Head of caudate nucleus (tissue), 42 donors: ENCODE data around the gene TNNT3.
"Not testable (repeated sequence)": the region's sequence is repeated elsewhere in the genome, so short reads cannot be mapped to it uniquely, and the experiment has no call there.

Experiments used
- DNase-seq, 42 donors: peaks; one replicate each; pipeline versions ENCODE4 v3.0.0 to v3.0.0-alpha.2; 2020 to 2021; ENCODE audit warnings: mixed read lengths in 7 of 42
- intact Hi-C: fragments of 100-400 bp; cut with DNase I; formaldehyde crosslinking; loops from one replicate; pipeline ENCODE4 v1.15.0; 2022

Gene TNNT3

GRCh38 chr11:1937616-1938342 is 18.3 kb downstream of the TNNT3 start:
- peak in 9 of 42 donors; percentile 1 to 30 (median 4) for DNase-seq
- intact Hi-C loops, result no loop called here

- intact Hi-C loops, result no loop called here
- peak in 9 of 42 donors; percentile 1 to 15 (median 3) for DNase-seq
These were observed 19.0 kb downstream of the TNNT3 start for GRCh38 chr11:1938343-1939005.

- intact Hi-C loops, result no loop called here
- peak in 10 of 42 donors; percentile 1 to 35 (median 4) for DNase-seq
These were observed 19.6 kb downstream of the TNNT3 start for GRCh38 chr11:1939006-1939625.

GRCh38 chr11:1939788-1940187 is 20.3 kb downstream of the TNNT3 start:
- intact Hi-C loops, result not testable (repeated sequence)
- peak in 11 of 42 donors; percentile 1 to 19 (median 8) for DNase-seq

GRCh38 chr11:1942558-1943260 is 23.2 kb downstream of the TNNT3 start:
- intact Hi-C loops, result no loop called here
- peak in 11 of 42 donors; percentile 0 to 12 (median 3) for DNase-seq

GRCh38 chr11:1943576-1943975 is 24.1 kb downstream of the TNNT3 start:
- peak in 15 of 42 donors; percentile 1 to 18 (median 3) for DNase-seq
- intact Hi-C loops, result no loop called here

GRCh38 chr11:1943977-1944376 is 24.5 kb downstream of the TNNT3 start:
- intact Hi-C loops, result no loop called here
- peak in 18 of 42 donors; percentile 1 to 39 (median 5) for DNase-seq

GRCh38 chr11:1946812-1947484 is 27.4 kb downstream of the TNNT3 start, which contains the start of gene MRPL23:
Gene MRPL23 (plus strand): TSS chr11:1947332. CDS start chr11:1947363, 31 bp downstream.
- DNase-seq, result peak in 19 of 42 donors; percentile 3 to 59 (median 17)
- intact Hi-C loops, result no loop called here

- no peak for DNase-seq
- intact Hi-C loops, result no loop called here
These were observed 28.2 kb downstream of the TNNT3 start for GRCh38 chr11:1947592-1948237.

GRCh38 chr11:1948389-1948788 is 28.9 kb downstream of the TNNT3 start:
- intact Hi-C loops, result no loop called here
- DNase-seq, result peak in 9 of 42 donors; percentile 0 to 47 (median 12)

GRCh38 chr11:1949302-1949701 is 29.8 kb downstream of the TNNT3 start:
- intact Hi-C loops, result no loop called here
- DNase-seq, result no peak

- intact Hi-C loops, result no loop called here
- no peak for DNase-seq
These were observed 30.4 kb downstream of the TNNT3 start for GRCh38 chr11:1949922-1950321.

GRCh38 chr11:1952806-1953482 is 33.4 kb downstream of the TNNT3 start:
- intact Hi-C loops, result no loop called here
- DNase-seq, result peak in 1 of 42 donors; percentile 7

- peak in 13 of 42 donors; percentile 5 to 51 (median 10) for DNase-seq
- intact Hi-C loops, result no loop called here
These were observed 34.2 kb downstream of the TNNT3 start for GRCh38 chr11:1953489-1954266.

- intact Hi-C loops, result no loop called here
These were observed 38.9 kb downstream of the TNNT3 start for GRCh38 chr11:1958367-1958766.

GRCh38 chr11:1959786-1960185 is 40.3 kb downstream of the TNNT3 start:
- DNase-seq, result peak in 1 of 42 donors; percentile 29
- intact Hi-C loops, result no loop called here

More at GRCh38 chr11:1958367-1958766, 38.9 kb downstream of the TNNT3 start:
- no peak for DNase-seq

GRCh38 chr11:1963864-1964263 is 44.4 kb downstream of the TNNT3 start:
- intact Hi-C loops, result no loop called here
- no peak for DNase-seq
